SK-N-SH (cell line): ENCODE results near the gene MLLT10. TPM values are rescaled to one million over a fixed set of nuclear protein-coding genes. Genes with fewer than 3 reads are reported as not detected.

Experiments
- CTCF ChIA-PET: fragments of 300-600, 350-600 bp; formaldehyde crosslinking; extraction: SDS; loops from one replicate; lab custom pipeline; 2021; lab: Yijun Ruan, JAX
- POLR2A ChIA-PET: fragments of 350-600 bp; sonication (Branson Sonifier 250); formaldehyde crosslinking; extraction: SDS; loops from one replicate; lab custom pipeline; 2020; ENCODE audit warnings: antibody characterized with exemption, inconsistent platforms; lab: Yijun Ruan, JAX
- DNase-seq: peaks from one replicate; pipeline ENCODE4 v3.0.0; 2012
- H2AFZ ChIP-seq: fragments of 200-600 bp; sonication (generic); 2 replicates; pipeline ENCODE4 v1.8.1; 2016; ENCODE audit warnings: antibody characterized with exemption, mild to moderate bottlenecking, low read depth
- H3F3A ChIP-seq: fragments of 200-600 bp; sonication (generic); replicated peaks from 2 replicates; pipeline ENCODE3; 2016; ENCODE audit warnings: antibody characterized with exemption, mild to moderate bottlenecking; ENCODE audit not compliant: insufficient read depth
- H3K27ac ChIP-seq, 2 experiments: fragments of 200-500 bp in 1 of 2; fragments of 200-600 bp in 1 of 2; sonication (Bioruptor generic) in 1 of 2; sonication (generic), shearing (Covaris generic) in 1 of 2; 2 replicates each; pipeline versions ENCODE4 v1.5.1 to v1.6.1; 2014 to 2016; ENCODE audit warnings: low read depth in 2 of 2, inconsistent platforms in 1 of 2, low read length in 1 of 2, mild to moderate bottlenecking in 1 of 2, mixed read lengths in 1 of 2
- H3K27me3 ChIP-seq: fragments of 200-600 bp; sonication (generic), shearing (Covaris generic); 2 replicates; pipeline ENCODE4 v1.6.1; 2016; ENCODE audit warnings: mixed run types; ENCODE audit not compliant: insufficient read depth
- H3K36me3 ChIP-seq, 2 experiments: fragments of 200-500 bp in 1 of 2; fragments of 200-600 bp in 1 of 2; sonication (Bioruptor generic) in 1 of 2; sonication (generic) in 1 of 2; replicated peaks in 1 of 2; 2 replicates each; pipeline versions ENCODE3 to v1.5.1; 2014 to 2016; ENCODE audit warnings: low read length in 1 of 2, mild to moderate bottlenecking in 1 of 2; ENCODE audit not compliant: insufficient read depth in 2 of 2, control insufficient read depth in 1 of 2
- H3K4me1 ChIP-seq, 2 experiments: fragments of 200-500 bp in 1 of 2; fragments of 200-600 bp in 1 of 2; sonication (Bioruptor generic) in 1 of 2; sonication (generic), shearing (Covaris generic) in 1 of 2; 2 replicates each; pipeline versions ENCODE4 v1.5.1 to v1.6.1; 2014 to 2016; ENCODE audit warnings: low read depth in 1 of 2, low read length in 1 of 2, mixed run types in 1 of 2; ENCODE audit not compliant: insufficient read depth in 2 of 2, control insufficient read depth in 1 of 2
- H3K4me2 ChIP-seq: fragments of 200-600 bp; sonication (generic), shearing (Covaris generic); 2 replicates; pipeline ENCODE4 v1.6.1; 2017; ENCODE audit warnings: mixed run types
- H3K4me3 ChIP-seq, 2 experiments: fragments of 200-500 bp in 1 of 2; fragments of 200-600 bp in 1 of 2; sonication (Bioruptor generic) in 1 of 2; sonication (generic), shearing (Covaris generic) in 1 of 2; 2 replicates each; pipeline versions ENCODE4 v1.5.1 to v1.8.1; 2014 to 2016; ENCODE audit warnings: low read depth in 2 of 2, inconsistent platforms in 1 of 2, low read length in 1 of 2, mild to moderate bottlenecking in 1 of 2, mixed read lengths in 1 of 2, moderate library complexity in 1 of 2
- H3K79me2 ChIP-seq: fragments of 200-600 bp; sonication (generic); 2 replicates; pipeline ENCODE4 v1.8.1; 2017; ENCODE audit warnings: mild to moderate bottlenecking; ENCODE audit not compliant: insufficient read depth
- H3K9ac ChIP-seq: fragments of 200-600 bp; sonication (generic); 2 replicates; pipeline ENCODE4 v1.6.1; 2017; ENCODE audit warnings: mixed run types
- H3K9me2 ChIP-seq: fragments of 200-600 bp; sonication (generic); 2 replicates; pipeline ENCODE4 v1.6.1; 2017; ENCODE audit warnings: mixed run types
- H3K9me3 ChIP-seq: fragments of 200-600 bp; sonication (generic); 2 replicates; pipeline ENCODE4 v1.6.1; 2017; ENCODE audit warnings: mixed run types, mild to moderate bottlenecking, moderate library complexity
- H4K20me1 ChIP-seq: fragments of 200-600 bp; sonication (generic); 2 replicates; pipeline ENCODE4 v1.6.1; 2017; ENCODE audit warnings: mild to moderate bottlenecking, mixed run types; ENCODE audit not compliant: insufficient read depth
- CHD2 ChIP-seq: fragments of 150-350 bp; IDR thresholded peaks from 2 replicates; pipeline ENCODE4 v1.6.1; 2018; ENCODE audit warnings: low read length; ENCODE audit not compliant: partially characterized antibody
- MEF2A ChIP-seq: IDR thresholded peaks from 2 replicates; pipeline ENCODE4 v1.4.0; 2012; ENCODE audit warnings: low read depth, borderline replicate concordance
- MXI1 ChIP-seq: IDR thresholded peaks from 2 replicates; pipeline ENCODE4 v1.6.1; 2012; ENCODE audit warnings: mild to moderate bottlenecking, low read depth, low read length, improper control_type of control experiment
- NFIC ChIP-seq: IDR thresholded peaks from 2 replicates; pipeline ENCODE4 v1.4.0; 2012; ENCODE audit warnings: borderline replicate concordance
- SIN3A ChIP-seq: IDR thresholded peaks from 2 replicates; pipeline ENCODE4 v1.6.1; 2012; ENCODE audit warnings: low read depth, mild to moderate bottlenecking, low read length, moderate library complexity, borderline replicate concordance
- TCF12 ChIP-seq: IDR thresholded peaks from 2 replicates; pipeline ENCODE4 v1.4.0; 2012
- WGBS: methylation state at CpG from one replicate; pipeline ENCODE4 v1.1.6; 2017; ENCODE audit warnings: low lambda C conversion rate; 5-methylcytosine and 5-hydroxymethylcytosine counted together
- polyA plus RNA-seq, 3 experiments: library from polyadenylated mRNA; depleted of rRNA; stranded (reverse); fragments of >200 nt; gene quantifications; 2 replicates each; pipeline ENCODE4 v1.2.3, GENCODE V29; 2012
- TF ChIP-seq, protein P1 (sequence below): fragments of 200-600 bp; sonication (generic); IDR thresholded peaks from 2 replicates; pipeline ENCODE4 v1.6.1; 2017; ENCODE audit warnings: antibody characterized with exemption, mild to moderate bottlenecking, moderate library complexity
- TF ChIP-seq, protein P2 (sequence below): IDR thresholded peaks from 2 replicates; pipeline ENCODE4 v1.4.0; 2012; ENCODE audit warnings: low read depth, borderline replicate concordance
- TF ChIP-seq, protein P3 (sequence below): fragments of 150-350 bp; IDR thresholded peaks from 2 replicates; pipeline ENCODE4 v1.6.1; 2017; ENCODE audit warnings: antibody characterized with exemption, low read length, low read depth, borderline replicate concordance

The MLLT10 gene
- polyA plus RNA-seq, 1 of the 3 experiments (the other 2 are of a cell fraction) = 26.0 TPM

- H3K4me1 ChIP-seq = no peaks in the 10 kb centered on the region
- 93% methylated on average over 4 of the region's 4 CpGs for WGBS
- no peaks in the 10 kb centered on the region for H4K20me1 ChIP-seq
- H3K4me3 ChIP-seq = no peak overlapping the region
- no peak overlapping the region for H2AFZ ChIP-seq
- ChIA-PET POLR2A (no interaction called here), CTCF (interaction anchor here (0.9 to 4.2 kb wide), 3 partner anchors 9 to 1248 kb away, joined by 3 to 17 read pairs (median 3); no protein-coding TSS in a partner anchor)
- no peaks in the 10 kb centered on the region for H3K27me3 ChIP-seq
- no peak for DNase-seq
- H3K27ac ChIP-seq = no peak overlapping the region
- no peak overlapping the region for H3K9ac ChIP-seq
- peaks cover 42 to 66% of the 10 kb centered on the region in 2 experiments for H3K36me3 ChIP-seq
- H3K9me2 ChIP-seq = no peaks in the 10 kb centered on the region
- no peak overlapping the region for H3K4me2 ChIP-seq
- H3K79me2 ChIP-seq = 0 out of 2 replicates have a peak, but pooled peaks cover 2% of the 10 kb centered on the region
- no peaks in the 10 kb centered on the region for H3K9me3 ChIP-seq
- H3F3A ChIP-seq = no peaks in the 10 kb centered on the region
- TF ChIP-seq NFIC (no peak), CHD2 (no peak), TCF12 (no peak), SIN3A (no peak), MXI1 (no peak)
- TF ChIP-seq, protein P1, sequence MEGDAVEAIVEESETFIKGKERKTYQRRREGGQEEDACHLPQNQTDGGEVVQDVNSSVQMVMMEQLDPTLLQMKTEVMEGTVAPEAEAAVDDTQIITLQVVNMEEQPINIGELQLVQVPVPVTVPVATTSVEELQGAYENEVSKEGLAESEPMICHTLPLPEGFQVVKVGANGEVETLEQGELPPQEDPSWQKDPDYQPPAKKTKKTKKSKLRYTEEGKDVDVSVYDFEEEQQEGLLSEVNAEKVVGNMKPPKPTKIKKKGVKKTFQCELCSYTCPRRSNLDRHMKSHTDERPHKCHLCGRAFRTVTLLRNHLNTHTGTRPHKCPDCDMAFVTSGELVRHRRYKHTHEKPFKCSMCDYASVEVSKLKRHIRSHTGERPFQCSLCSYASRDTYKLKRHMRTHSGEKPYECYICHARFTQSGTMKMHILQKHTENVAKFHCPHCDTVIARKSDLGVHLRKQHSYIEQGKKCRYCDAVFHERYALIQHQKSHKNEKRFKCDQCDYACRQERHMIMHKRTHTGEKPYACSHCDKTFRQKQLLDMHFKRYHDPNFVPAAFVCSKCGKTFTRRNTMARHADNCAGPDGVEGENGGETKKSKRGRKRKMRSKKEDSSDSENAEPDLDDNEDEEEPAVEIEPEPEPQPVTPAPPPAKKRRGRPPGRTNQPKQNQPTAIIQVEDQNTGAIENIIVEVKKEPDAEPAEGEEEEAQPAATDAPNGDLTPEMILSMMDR = no peak
- TF ChIP-seq, protein P2, sequence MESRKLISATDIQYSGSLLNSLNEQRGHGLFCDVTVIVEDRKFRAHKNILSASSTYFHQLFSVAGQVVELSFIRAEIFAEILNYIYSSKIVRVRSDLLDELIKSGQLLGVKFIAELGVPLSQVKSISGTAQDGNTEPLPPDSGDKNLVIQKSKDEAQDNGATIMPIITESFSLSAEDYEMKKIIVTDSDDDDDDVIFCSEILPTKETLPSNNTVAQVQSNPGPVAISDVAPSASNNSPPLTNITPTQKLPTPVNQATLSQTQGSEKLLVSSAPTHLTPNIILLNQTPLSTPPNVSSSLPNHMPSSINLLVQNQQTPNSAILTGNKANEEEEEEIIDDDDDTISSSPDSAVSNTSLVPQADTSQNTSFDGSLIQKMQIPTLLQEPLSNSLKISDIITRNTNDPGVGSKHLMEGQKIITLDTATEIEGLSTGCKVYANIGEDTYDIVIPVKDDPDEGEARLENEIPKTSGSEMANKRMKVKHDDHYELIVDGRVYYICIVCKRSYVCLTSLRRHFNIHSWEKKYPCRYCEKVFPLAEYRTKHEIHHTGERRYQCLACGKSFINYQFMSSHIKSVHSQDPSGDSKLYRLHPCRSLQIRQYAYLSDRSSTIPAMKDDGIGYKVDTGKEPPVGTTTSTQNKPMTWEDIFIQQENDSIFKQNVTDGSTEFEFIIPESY = no peak
- TF ChIP-seq, protein P3, sequence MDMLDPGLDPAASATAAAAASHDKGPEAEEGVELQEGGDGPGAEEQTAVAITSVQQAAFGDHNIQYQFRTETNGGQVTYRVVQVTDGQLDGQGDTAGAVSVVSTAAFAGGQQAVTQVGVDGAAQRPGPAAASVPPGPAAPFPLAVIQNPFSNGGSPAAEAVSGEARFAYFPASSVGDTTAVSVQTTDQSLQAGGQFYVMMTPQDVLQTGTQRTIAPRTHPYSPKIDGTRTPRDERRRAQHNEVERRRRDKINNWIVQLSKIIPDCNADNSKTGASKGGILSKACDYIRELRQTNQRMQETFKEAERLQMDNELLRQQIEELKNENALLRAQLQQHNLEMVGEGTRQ = no peak
- TF ChIP-seq, all 33 proteins: peak for 0
Observed at GRCh38 chr10:21740989-21741388, 207.0 kb downstream of the MLLT10 start.

GRCh38 chr10:21742740-21743412 lies 208.8 kb downstream of the MLLT10 start:
- Histone ChIP-seq H3K79me2 (0 out of 2 replicates have a peak, but pooled peaks cover 2% of the 10 kb centered on the region), H3K36me3 (peaks cover 34 to 66% of the 10 kb centered on the region in 2 experiments), H4K20me1 (no peaks in the 10 kb centered on the region), H3K4me2 (no peak overlapping the region), H3K27ac (no peak overlapping the region), H3K9me2 (no peaks in the 10 kb centered on the region), H3K9me3 (no peaks in the 10 kb centered on the region), H3K4me1 (no peaks in the 10 kb centered on the region), H3F3A (no peaks in the 10 kb centered on the region), H3K9ac (no peak overlapping the region), H3K4me3 (no peak overlapping the region), H2AFZ (no peak overlapping the region), H3K27me3 (no peaks in the 10 kb centered on the region)
- no peak for TF ChIP-seq MEF2A
- POLR2A ChIA-PET = no interaction called here
- CTCF ChIA-PET = interaction anchor here (4.2 kb wide), 1 partner anchor 11 kb away, joined by 17 read pairs; no protein-coding TSS in a partner anchor
- WGBS = 98% methylated on average over 5 of the region's 5 CpGs
- DNase-seq = no peak
